Nephron (organoid): ENCODE results near the gene NEDD4L.

Experiments used
- H3K27ac Mint-ChIP-seq, 3 experiments: 2 replicates each; pipeline ENCODE4 v1.8.0; 2020; ENCODE audit warnings: mixed read lengths in 3 of 3, mild to moderate bottlenecking in 2 of 3, moderate library complexity in 1 of 3
- H3K27me3 Mint-ChIP-seq: 2 replicates; pipeline ENCODE4 v1.8.0; 2021; ENCODE audit warnings: low read depth, mild to moderate bottlenecking, moderate library complexity, mixed read lengths
- H3K36me3 Mint-ChIP-seq: 2 replicates; pipeline ENCODE4 v1.8.0; 2020; ENCODE audit warnings: low read depth, mixed read lengths
- H3K4me1 Mint-ChIP-seq: 2 replicates; pipeline ENCODE4 v1.8.0; 2020; ENCODE audit warnings: mixed read lengths
- H3K4me3 Mint-ChIP-seq, 3 experiments: 2 replicates each; pipeline ENCODE4 v1.8.0; 2020; ENCODE audit warnings: mild to moderate bottlenecking in 3 of 3, mixed read lengths in 3 of 3, moderate library complexity in 2 of 3
- H3K9me3 Mint-ChIP-seq: 2 replicates; pipeline ENCODE4 v1.8.0; 2020; ENCODE audit warnings: mixed read lengths
- TF ChIP-seq, protein P1 (sequence below), 3 experiments: fragments of 200-600 bp; sonication (generic); IDR thresholded peaks; one replicate each; pipeline ENCODE4 v1.5.0; 2021; ENCODE audit warnings: antibody characterized with exemption in 3 of 3; ENCODE audit not compliant: unreplicated experiment in 3 of 3

NEDD4L gene

DNA sequence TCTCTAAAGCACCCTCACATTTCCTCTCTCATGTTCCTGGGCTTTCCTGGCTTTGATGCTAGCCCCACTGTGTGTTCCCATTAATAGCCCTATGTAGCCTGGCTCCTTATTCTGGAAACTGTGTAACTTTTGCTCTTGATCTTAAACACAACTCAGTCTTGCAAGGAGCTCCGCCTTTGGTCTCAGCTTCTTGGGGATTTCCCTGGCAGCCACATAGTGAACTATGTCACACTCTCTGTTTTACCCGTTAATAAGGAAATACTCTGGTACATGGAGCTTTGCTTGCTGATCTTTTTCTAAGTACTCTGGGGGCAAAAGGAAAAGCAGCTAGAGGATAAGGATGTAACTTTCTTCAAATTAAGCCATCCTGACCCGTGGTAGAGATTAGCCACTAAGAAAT, 259.3 kb downstream of the NEDD4L start:
- H3K4me3 Mint-ChIP-seq, result no peak overlapping the region
- TF ChIP-seq, protein P1, sequence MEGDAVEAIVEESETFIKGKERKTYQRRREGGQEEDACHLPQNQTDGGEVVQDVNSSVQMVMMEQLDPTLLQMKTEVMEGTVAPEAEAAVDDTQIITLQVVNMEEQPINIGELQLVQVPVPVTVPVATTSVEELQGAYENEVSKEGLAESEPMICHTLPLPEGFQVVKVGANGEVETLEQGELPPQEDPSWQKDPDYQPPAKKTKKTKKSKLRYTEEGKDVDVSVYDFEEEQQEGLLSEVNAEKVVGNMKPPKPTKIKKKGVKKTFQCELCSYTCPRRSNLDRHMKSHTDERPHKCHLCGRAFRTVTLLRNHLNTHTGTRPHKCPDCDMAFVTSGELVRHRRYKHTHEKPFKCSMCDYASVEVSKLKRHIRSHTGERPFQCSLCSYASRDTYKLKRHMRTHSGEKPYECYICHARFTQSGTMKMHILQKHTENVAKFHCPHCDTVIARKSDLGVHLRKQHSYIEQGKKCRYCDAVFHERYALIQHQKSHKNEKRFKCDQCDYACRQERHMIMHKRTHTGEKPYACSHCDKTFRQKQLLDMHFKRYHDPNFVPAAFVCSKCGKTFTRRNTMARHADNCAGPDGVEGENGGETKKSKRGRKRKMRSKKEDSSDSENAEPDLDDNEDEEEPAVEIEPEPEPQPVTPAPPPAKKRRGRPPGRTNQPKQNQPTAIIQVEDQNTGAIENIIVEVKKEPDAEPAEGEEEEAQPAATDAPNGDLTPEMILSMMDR (IDR thresholded peaks at IDR 0.05; ENCODE audit: unreplicated experiment in 3 of 3), result no peak
- peak overlapping the region in 1 of 3 experiments; percentile 16 for H3K27ac Mint-ChIP-seq
- peaks cover 59% of the 10 kb centered on the region for H3K4me1 Mint-ChIP-seq
- peaks cover 6% of the 10 kb centered on the region for H3K9me3 Mint-ChIP-seq
- no peaks in the 10 kb centered on the region for H3K27me3 Mint-ChIP-seq
- peaks cover 4% of the 10 kb centered on the region for H3K36me3 Mint-ChIP-seq

DNA sequence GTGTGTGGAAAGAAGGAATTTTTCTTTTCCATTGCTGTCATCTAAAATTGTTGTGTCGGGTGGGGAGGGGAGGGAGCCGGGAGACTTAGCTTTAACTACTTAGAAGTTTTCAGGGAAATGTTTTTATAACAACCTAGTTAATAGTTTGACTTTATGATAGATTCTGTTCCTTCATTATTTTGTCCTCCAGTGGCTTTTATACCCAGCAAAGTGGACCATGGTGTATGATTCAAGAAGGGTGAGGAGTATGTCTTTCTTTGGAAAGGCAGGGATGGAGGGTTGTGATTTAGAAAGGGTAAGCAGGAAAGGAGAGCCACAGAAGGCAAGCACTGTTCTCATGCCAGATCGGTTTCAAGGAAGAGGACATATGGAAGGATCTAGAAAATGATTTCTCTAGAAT, 261.8 kb downstream of the NEDD4L start:
- no peak overlapping the region for H3K27ac Mint-ChIP-seq
- H3K36me3 Mint-ChIP-seq, result peaks cover 4% of the 10 kb centered on the region
- peaks cover 4% of the 10 kb centered on the region for H3K27me3 Mint-ChIP-seq
- TF ChIP-seq, protein P1 (IDR thresholded peaks at IDR 0.05; ENCODE audit: unreplicated experiment in 3 of 3), result no peak
- peaks cover 47% of the 10 kb centered on the region for H3K4me1 Mint-ChIP-seq
- peaks cover 6% of the 10 kb centered on the region for H3K9me3 Mint-ChIP-seq
- H3K4me3 Mint-ChIP-seq, result no peak overlapping the region

DNA sequence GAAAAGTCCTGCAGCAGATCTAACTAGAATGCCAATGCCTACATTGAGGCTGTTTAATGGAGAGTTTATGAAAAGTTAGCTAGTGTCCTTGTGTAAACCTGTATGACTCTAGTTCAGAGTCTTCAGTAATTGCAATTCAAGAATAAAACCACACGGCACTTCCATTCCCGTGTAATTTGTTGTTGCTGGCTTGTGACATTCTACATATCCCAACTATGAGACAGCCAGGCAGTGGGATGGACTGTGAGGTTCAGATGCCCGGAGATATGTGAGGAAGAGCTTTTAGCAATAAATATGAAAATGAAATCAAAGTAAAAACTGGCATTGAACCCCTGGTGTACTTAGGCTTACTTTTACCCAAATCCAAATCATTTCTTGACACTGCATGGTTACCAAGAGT, 263.4 kb downstream of the NEDD4L start:
- TF ChIP-seq, protein P1 (IDR thresholded peaks at IDR 0.05; ENCODE audit: unreplicated experiment in 3 of 3), result no peak
- Mint-ChIP-seq H3K36me3 (peaks cover 4% of the 10 kb centered on the region), H3K4me1 (peaks cover 34% of the 10 kb centered on the region), H3K9me3 (peaks cover 6% of the 10 kb centered on the region), H3K27me3 (peaks cover 4% of the 10 kb centered on the region), H3K27ac (no peak overlapping the region), H3K4me3 (no peak overlapping the region)

- Mint-ChIP-seq H3K27me3 (peaks cover 4% of the 10 kb centered on the region), H3K36me3 (peaks cover 4% of the 10 kb centered on the region), H3K27ac (no peak overlapping the region), H3K4me1 (peaks cover 23% of the 10 kb centered on the region), H3K9me3 (peaks cover 6% of the 10 kb centered on the region), H3K4me3 (no peak overlapping the region)
- TF ChIP-seq, protein P1 (IDR thresholded peaks at IDR 0.05; ENCODE audit: unreplicated experiment in 3 of 3), result no peak
Measured at GRCh38 chr18:58308463-58308862, 264.4 kb downstream of the NEDD4L start.

DNA sequence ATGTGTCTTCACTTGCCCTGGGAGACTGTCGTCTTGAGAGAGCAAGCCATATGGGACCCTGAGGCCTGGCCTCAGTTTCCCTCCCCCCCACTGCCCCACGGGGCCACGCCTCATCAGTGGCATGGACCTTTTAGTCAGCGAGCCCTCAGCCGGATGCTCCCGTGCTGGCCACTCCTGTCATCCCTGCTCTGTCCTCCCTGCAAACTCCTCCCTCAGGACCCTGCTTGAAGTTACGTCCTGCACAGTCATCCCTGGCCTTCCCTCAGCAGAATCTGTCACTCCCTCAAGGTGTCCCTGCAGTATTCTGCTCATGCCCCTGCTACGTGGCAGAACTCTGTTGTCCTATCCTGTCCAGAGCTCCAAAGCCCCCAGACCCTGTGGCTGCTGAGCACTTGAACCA, 265.1 kb downstream of the NEDD4L start:
- TF ChIP-seq, protein P1 (IDR thresholded peaks at IDR 0.05; ENCODE audit: unreplicated experiment in 3 of 3), result no peak
- Mint-ChIP-seq H3K27me3 (peaks cover 4% of the 10 kb centered on the region), H3K4me1 (peaks cover 25% of the 10 kb centered on the region), H3K27ac (no peak overlapping the region), H3K36me3 (peaks cover 4% of the 10 kb centered on the region), H3K9me3 (peaks cover 3% of the 10 kb centered on the region), H3K4me3 (no peak overlapping the region)

GRCh38 chr18:58309610-58310239, 265.7 kb downstream of the NEDD4L start:
- Mint-ChIP-seq H3K4me1 (peaks cover 30% of the 10 kb centered on the region), H3K27ac (peak overlapping the region in 1 of 3 experiments; percentile 40), H3K27me3 (peaks cover 4% of the 10 kb centered on the region), H3K9me3 (peaks cover 3% of the 10 kb centered on the region), H3K4me3 (no peak overlapping the region), H3K36me3 (peaks cover 4% of the 10 kb centered on the region)
- TF ChIP-seq, protein P1 (IDR thresholded peaks at IDR 0.05; ENCODE audit: unreplicated experiment in 3 of 3), result no peak
